GM21619 (cell line): ENCODE results near the gene RLIM.
A peak's percentile ranks its signal among the peaks of the same experiment; 100 is the strongest.
"Not testable (repeated sequence)": the region's sequence is repeated elsewhere in the genome, so short reads cannot be mapped to it uniquely, and the experiment has no call there.

Experiments
- ATAC-seq: cut with Tn5 transposase; IDR thresholded peaks from one replicate; pipeline ENCODE4 v1.9.1; 2021; ENCODE audit not compliant: unreplicated experiment

Gene RLIM

GRCh38 chrX:74614093-74614909, at the start of gene RLIM:
Gene RLIM (minus strand): TSS chrX:74614624. CDS start chrX:74595977, 18,647 bp downstream.
- ATAC-seq: peak; percentile 97

GRCh38 chrX:74656079-74656745, 41.8 kb upstream of the RLIM start:
- no peak for ATAC-seq

- not testable (repeated sequence) for ATAC-seq
These were observed 40.5 kb upstream of the RLIM start for GRCh38 chrX:74654953-74655352.

GRCh38 chrX:74636749-74637314, 22.4 kb upstream of the RLIM start:
- no peak for ATAC-seq

GRCh38 chrX:74613370-74614092, 893 bp downstream of the RLIM start:
- peak; percentile 6 for ATAC-seq

- ATAC-seq: no peak
These were observed 7.6 kb downstream of the RLIM start for GRCh38 chrX:74606799-74607198.

- ATAC-seq: no peak
These were observed 8.1 kb downstream of the RLIM start for GRCh38 chrX:74606342-74606741.

GRCh38 chrX:74603040-74603439, 11.4 kb downstream of the RLIM start:
- no peak for ATAC-seq

- no peak for ATAC-seq
These were observed 12.3 kb downstream of the RLIM start for GRCh38 chrX:74602142-74602541.

GRCh38 chrX:74593593-74593992, 20.8 kb downstream of the RLIM start:
- ATAC-seq: no peak

- no peak for ATAC-seq
These were observed 28.7 kb downstream of the RLIM start for GRCh38 chrX:74585766-74586165.

- no peak for ATAC-seq
These were observed 34.7 kb downstream of the RLIM start for GRCh38 chrX:74579597-74580198.

GRCh38 chrX:74578137-74578536, 36.3 kb downstream of the RLIM start:
- no peak for ATAC-seq

GRCh38 chrX:74557378-74557777, 57.0 kb downstream of the RLIM start:
- ATAC-seq: no peak

- ATAC-seq: no peak
These were observed 62.5 kb downstream of the RLIM start for GRCh38 chrX:74551934-74552333.

GRCh38 chrX:74550295-74550802, 64.1 kb downstream of the RLIM start:
- peak; percentile 89 for ATAC-seq

GRCh38 chrX:74546984-74547383, 67.4 kb downstream of the RLIM start:
- no peak for ATAC-seq

- ATAC-seq: no peak
These were observed 68.4 kb downstream of the RLIM start for GRCh38 chrX:74545880-74546523.

GRCh38 chrX:74540635-74541249, 73.7 kb downstream of the RLIM start:
- ATAC-seq: no peak

GRCh38 chrX:74536832-74537371, 77.5 kb downstream of the RLIM start:
- ATAC-seq: peak; percentile 13
